GM19193 (cell line): Measurements from ENCODE around the gene NDUFC2.

Source experiments
- POLR2A ChIP-seq: IDR thresholded peaks from 4 replicates; pipeline ENCODE4 v1.6.1; 2011; ENCODE audit not compliant: insufficient read depth, insufficient read length; ENCODE audit errors: extremely low read depth

NDUFC2 gene

GRCh38 chr11:78080818-78081495 lies 1.3 kb upstream of the NDUFC2 start:
- no peak for TF ChIP-seq POLR2A

DNA sequence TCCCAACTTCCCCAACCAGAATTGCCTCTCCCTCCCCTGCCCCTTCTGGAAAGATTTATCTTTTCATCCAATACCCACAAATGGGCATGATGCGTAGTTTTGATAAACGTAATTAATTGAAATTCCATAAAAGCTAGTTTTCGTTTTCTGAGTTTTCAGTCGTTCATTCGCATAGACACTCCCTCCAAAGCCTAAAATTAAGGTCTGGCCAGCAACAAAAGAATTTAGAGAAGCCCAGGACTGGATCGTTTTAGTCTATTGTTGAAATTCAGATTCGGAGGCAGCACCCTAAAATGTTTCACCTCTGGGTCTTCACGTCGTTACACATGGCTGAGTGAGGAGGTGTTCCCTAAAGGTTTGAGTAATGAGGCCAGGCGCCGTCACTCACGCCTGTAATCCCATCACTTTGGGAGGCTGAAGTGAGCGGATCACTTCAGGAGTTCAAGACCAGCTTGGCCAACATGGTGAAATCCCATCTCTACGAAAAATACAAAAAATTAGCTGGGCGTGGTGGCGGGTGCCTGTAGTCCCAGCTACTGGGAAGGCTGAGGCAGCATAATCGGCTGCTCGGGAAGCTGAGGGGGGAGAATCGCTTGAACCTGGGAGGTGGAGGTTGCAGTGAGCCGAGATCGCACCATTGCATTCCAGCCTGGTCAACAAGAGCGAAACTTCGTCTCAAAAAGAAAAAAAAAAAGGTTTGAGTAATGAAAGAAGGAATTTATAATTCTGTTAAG lies 589 bp upstream of the NDUFC2 start:
- no peak for TF ChIP-seq POLR2A

DNA sequence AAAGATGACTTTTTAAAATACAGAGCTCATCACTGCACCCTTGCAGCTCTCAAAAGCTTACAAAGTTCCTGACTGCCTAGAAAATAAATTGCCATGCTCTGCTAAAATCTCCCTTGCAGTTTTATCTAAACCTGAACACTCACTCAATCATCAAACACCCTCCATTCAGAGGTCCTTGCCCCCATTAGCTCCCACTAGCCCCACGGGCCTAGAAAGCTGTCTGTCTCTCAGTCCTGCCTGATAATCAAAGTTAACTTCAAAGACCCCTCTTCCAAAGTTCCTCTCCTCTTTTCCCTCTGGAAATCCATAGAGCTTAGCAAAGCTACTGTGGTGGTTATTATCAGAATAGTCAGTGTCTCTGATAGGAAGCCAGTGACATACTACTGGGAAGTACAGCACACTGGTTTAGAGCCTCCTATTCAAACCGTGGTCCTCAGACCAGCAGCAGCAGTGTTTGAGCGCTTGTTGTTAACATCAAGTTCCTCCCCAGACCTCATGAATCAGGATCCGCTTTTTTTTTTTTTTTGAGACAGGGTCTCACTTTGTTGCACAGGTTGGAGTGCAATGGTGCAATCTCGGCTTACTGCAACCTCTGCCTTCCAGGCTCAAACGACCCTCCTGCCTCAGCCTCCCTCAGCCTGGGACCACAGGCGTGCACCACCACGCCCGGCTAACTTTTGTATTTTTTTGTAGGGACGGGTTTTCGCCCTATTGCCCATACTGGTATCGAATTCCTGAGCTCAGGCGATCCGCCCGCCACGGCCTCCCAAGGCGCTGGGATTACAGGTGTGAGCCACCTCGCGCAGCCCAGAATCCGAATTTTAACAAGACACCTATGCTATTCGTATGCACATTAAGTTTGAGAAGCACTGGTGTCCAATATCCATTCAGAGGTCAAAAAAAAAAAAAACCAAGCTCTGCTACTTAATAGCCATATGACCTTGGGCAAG lies 1.2 kb downstream of the NDUFC2 start:
- TF ChIP-seq POLR2A, result no peak

DNA sequence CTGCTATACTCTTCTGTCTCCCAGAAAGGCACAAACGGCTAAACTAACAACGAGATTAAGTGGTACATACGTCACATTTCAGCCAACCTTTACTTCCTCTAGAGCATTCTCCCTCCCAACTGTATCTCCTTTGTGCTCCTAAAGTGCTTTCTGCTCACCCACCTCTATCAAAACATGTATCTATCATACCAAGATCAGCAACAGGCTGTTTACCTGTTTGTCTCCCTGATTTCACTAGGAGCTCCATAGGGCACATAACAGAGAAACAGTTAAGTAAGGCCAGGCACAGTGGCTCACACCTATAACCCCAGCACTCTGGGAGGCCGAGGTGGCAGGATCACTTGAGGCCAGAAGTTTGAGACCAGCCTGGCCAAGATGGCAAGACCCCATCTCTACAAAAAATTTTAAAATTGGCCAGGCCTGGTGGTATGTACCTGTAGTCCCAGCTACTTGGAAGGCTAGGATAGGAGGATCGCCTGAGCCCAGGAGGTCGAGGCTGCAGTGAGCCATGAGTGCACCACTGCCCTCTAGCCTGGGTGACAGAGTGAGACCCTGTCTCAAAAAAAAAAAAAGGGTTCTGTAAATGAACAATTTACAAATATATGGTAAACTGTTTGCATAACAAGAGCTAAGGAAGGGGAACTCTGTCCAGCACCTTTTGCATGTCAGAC lies 2.8 kb downstream of the NDUFC2 start:
- TF ChIP-seq POLR2A, result no peak

DNA sequence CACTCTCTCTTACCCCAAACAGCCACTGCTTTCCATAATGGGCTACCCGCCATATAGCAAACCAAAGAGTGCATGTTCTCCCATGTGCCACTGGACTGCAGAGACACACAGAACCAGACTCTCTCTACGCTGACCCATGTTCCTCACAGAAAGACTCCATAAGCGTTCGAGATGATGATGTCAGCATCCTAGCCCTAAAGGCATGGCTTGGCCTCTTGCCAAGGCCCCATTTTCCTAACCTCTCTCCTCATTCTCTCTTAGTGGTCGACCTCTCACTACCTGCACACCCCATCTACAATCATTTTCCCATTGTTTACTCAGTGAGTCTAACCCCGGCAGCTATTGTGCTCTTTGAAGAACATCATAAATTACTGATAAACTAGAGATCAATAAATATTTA lies 4.9 kb downstream of the NDUFC2 start:
- no peak for TF ChIP-seq POLR2A

DNA sequence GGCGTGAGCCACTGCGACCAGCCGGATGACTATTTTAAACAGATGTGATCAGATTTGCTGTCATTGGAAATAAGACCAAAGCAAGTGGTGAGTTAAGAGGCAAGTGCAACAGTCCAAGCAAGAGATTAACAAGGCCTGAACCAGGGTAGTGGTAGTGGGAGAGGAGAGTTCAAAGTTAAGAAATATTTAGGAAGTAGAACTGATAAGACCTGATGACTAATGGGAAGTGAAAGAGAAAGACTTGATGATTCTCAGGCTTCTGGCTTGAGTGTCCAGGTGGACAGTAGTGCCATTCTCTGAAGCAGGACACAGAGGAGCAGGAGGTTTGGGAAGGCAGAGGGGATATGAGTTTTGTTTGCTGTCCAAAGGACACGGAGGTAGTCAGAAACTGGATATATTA lies 7.2 kb downstream of the NDUFC2 start:
- no peak for TF ChIP-seq POLR2A

GRCh38 chr11:78071717-78072116 lies 7.9 kb downstream of the NDUFC2 start:
- TF ChIP-seq POLR2A, result no peak

GRCh38 chr11:78070621-78071020 lies 9.0 kb downstream of the NDUFC2 start:
- no peak for TF ChIP-seq POLR2A

DNA sequence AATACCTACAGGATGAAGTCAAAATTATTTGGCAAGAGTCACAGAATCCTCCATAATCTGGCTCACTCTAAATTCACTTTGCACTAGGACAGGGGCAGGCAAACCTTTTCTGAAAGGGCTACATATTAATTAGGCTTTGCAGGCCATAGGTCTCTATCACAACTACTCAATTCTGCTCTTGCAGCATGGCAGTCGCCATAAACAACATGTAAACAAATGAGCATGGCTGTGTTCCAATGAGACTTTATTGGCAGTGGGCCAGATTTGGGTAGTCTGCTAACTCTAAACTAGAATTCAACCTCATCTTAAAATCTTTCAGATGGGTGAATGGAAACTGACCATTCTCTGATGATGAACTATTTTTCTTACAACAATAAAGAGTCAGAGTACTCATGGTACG lies 10.2 kb downstream of the NDUFC2 start:
- TF ChIP-seq POLR2A, result no peak

- TF ChIP-seq POLR2A, result no peak
Measured at GRCh38 chr11:78067704-78068103, 12.0 kb downstream of the NDUFC2 start.

DNA sequence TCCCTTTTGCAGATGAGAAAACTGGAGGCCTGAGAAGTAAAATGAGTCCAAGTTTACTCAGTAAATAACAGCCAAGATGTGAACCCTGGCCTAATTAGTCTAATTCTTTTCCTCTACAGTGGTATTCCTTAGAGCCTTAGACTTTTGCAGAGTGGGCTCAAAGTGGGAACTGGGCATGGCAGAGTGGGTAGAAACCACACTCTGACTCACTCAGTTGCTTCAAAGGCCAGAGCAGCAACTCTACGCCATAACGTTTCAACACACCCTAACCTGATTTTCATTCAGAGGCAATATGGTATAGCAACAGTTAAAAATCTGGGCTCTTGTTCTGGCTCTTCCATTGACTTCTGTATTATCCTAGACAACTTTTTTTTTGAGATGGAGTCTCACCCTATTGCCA lies 13.2 kb downstream of the NDUFC2 start:
- no peak for TF ChIP-seq POLR2A

GRCh38 chr11:78065203-78065602 lies 14.5 kb downstream of the NDUFC2 start:
- TF ChIP-seq POLR2A, result no peak

- TF ChIP-seq POLR2A, result no peak
Measured at GRCh38 chr11:78063440-78064181, 16.1 kb downstream of the NDUFC2 start, which contains the start of gene THRSP. Gene THRSP (plus strand): TSS chr11:78063861. CDS start chr11:78063882, 21 bp downstream.

DNA sequence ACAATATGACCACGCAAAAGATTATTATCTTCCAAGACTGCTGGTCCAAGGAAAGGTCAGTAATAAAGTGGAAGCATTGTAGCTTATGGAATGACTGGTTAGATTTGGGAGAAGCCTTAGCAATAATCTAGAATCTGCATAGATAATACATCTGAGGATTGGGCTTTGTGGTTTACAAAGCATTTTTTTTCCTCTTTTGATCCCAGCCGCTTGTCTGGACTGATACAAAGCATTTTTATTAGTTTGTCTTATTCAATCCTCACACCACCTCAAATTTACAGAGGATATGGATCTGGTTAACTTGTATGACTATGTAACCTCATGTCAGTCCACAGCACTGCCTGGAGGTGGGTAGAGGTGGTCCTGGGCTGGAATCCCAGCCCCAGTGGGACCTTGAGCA lies 17.0 kb downstream of the NDUFC2 start:
- TF ChIP-seq POLR2A, result no peak
